Thoracic aorta (tissue), 2 donors: ENCODE results near the gene CDKAL1. TPM values are rescaled to one million over a fixed set of nuclear protein-coding genes. Genes with fewer than 3 reads are reported as not detected.

Experiments used
- ATAC-seq: fragments of 150-250 bp; one replicate; pipeline ENCODE4 v1.8.0; 2017; ENCODE audit warnings: low read depth; ENCODE audit not compliant: insufficient number of reproducible peaks, low FRiP score
- DNase-seq: peaks from one replicate; pipeline ENCODE4 v3.0.0-alpha.2; 2020; ENCODE audit warnings: low spot score
- H3K27ac ChIP-seq, 2 donors: fragments of 200-600 bp; sonication (generic); 1 replicate in 1 of 2; 2 replicates in 1 of 2; pipeline ENCODE4 v1.5.1; 2016; ENCODE audit warnings: mild to moderate bottlenecking in 2 of 2, moderate library complexity in 2 of 2
- H3K27me3 ChIP-seq: fragments of 200-600 bp; sonication (generic); replicated peaks from 2 replicates; pipeline ENCODE4 v1.6.0; 2016; ENCODE audit warnings: mild to moderate bottlenecking; ENCODE audit not compliant: insufficient read depth
- H3K36me3 ChIP-seq: fragments of 200-600 bp; sonication (generic); one replicate; pipeline ENCODE4 v1.5.1; 2016
- H3K4me1 ChIP-seq, 2 donors: fragments of 200-600 bp; sonication (generic); 1 replicate in 1 of 2; 2 replicates in 1 of 2; pipeline versions ENCODE4 v1.5.1 to v1.6.0; 2016; ENCODE audit warnings: low read depth in 2 of 2, mild to moderate bottlenecking in 1 of 2; ENCODE audit not compliant: control insufficient read depth in 1 of 2
- H3K4me3 ChIP-seq: fragments of 200-600 bp; sonication (generic); 2 replicates; pipeline ENCODE4 v1.5.1; 2016; ENCODE audit warnings: mild to moderate bottlenecking
- H3K9me3 ChIP-seq: fragments of 200-600 bp; sonication (generic); 2 replicates; pipeline ENCODE4 v1.5.1; 2016
- CTCF ChIP-seq: fragments of 200-600 bp; sonication (generic); IDR thresholded peaks from one replicate; pipeline ENCODE4 v1.5.1; 2019; ENCODE audit warnings: antibody characterized with exemption
- total RNA-seq, 2 donors: library from RNA; depleted of rRNA; stranded (reverse); fragments of >200 nt; gene quantifications; one replicate each; pipeline versions ENCODE4 v1.1.0 to v1.2.3, GENCODE V29; 2016

The CDKAL1 gene
- total RNA-seq, 2 donors from 2014 or later = 8.5 to 14.6 TPM

DNA sequence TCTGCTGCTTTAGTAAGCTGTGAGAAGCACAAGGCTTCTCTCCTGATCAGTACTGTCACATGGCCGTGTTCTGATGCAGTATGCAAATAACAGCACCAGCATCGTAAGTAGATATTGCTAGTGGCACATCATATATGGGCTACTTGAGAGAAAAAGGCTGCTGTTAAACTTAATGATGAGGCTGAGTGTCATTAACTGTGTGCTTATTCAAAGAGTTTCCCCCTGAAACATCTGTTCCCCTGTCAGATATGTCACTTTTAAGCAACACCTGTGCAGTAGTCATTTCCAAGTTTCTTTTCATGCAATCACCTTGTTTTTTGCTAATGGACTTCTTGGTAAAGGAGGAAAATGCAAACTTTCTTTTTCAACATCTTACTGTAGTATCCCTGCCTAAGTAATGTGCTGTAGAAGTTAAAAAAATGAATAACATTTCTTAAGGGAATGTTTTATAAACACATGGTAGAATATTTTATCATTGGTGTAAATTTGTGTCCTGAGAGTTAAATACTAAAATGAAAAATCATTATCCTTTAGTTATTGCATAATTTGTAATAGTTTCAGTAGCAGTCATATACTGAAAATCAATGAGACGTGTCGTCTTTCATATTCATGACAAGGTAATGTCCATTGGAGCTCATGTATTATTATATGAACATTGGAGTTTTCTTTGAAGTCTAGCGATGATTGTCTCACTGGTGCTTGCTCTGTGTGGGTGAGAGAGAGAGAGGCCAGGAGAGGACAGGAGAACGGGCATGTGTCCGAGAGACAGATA is 366.3 kb downstream of the CDKAL1 start:
- Histone ChIP-seq H3K4me1 (no peaks in the 10 kb centered on the region), H3K27ac (no peak overlapping the region), H3K27me3 (no peaks in the 10 kb centered on the region), H3K9me3 (no peaks in the 10 kb centered on the region), H3K4me3 (no peak overlapping the region), H3K36me3 (no peaks in the 10 kb centered on the region)
- TF ChIP-seq CTCF = no peak
- ATAC-seq = no peak
- no peak for DNase-seq

GRCh38 chr6:20905377-20905776 is 371.1 kb downstream of the CDKAL1 start:
- H3K9me3 ChIP-seq = no peaks in the 10 kb centered on the region
- H3K27ac ChIP-seq = no peak overlapping the region
- no peak for TF ChIP-seq CTCF
- H3K4me1 ChIP-seq = no peaks in the 10 kb centered on the region
- H3K27me3 ChIP-seq = no peaks in the 10 kb centered on the region
- ATAC-seq (no peak), DNase-seq (no peak)
- no peak overlapping the region for H3K4me3 ChIP-seq
- H3K36me3 ChIP-seq = no peaks in the 10 kb centered on the region

DNA sequence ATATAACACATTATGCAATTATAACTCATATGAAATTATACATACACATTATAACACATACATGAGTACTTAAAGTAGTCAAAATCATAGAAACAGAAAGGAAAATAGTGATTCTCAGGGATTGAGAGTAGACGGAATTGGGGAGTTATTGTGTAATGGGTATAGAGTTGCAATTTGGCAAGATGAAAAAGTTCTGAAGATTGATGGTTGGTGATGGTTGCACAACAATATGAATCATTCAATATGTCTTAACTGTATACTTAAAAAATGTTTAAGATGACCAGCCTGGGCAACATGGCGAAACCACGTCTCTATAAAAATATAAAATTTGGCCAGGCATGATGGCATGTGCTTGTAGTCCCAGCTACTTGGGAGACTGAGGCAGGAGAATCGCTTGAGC is 372.7 kb downstream of the CDKAL1 start:
- Histone ChIP-seq H3K27me3 (no peaks in the 10 kb centered on the region), H3K27ac (no peak overlapping the region), H3K4me1 (no peaks in the 10 kb centered on the region), H3K9me3 (no peaks in the 10 kb centered on the region), H3K4me3 (no peak overlapping the region), H3K36me3 (no peaks in the 10 kb centered on the region)
- no peak for TF ChIP-seq CTCF
- DNase-seq (no peak), ATAC-seq (no peak)

GRCh38 chr6:20907486-20908071 is 373.3 kb downstream of the CDKAL1 start:
- H3K9me3 ChIP-seq = no peaks in the 10 kb centered on the region
- DNase-seq (no peak), ATAC-seq (no peak)
- no peaks in the 10 kb centered on the region for H3K27me3 ChIP-seq
- TF ChIP-seq CTCF = no peak
- no peak overlapping the region for H3K4me3 ChIP-seq
- H3K36me3 ChIP-seq = no peaks in the 10 kb centered on the region
- H3K27ac ChIP-seq = no peak overlapping the region
- no peaks in the 10 kb centered on the region for H3K4me1 ChIP-seq

GRCh38 chr6:20909621-20910020 is 375.4 kb downstream of the CDKAL1 start:
- Histone ChIP-seq H3K36me3 (no peaks in the 10 kb centered on the region), H3K4me1 (no peaks in the 10 kb centered on the region), H3K27me3 (no peaks in the 10 kb centered on the region), H3K9me3 (no peaks in the 10 kb centered on the region), H3K4me3 (no peak overlapping the region), H3K27ac (no peak overlapping the region)
- DNase-seq (no peak), ATAC-seq (no peak)
- TF ChIP-seq CTCF = no peak
